GM19351 (cell line): Measurements from ENCODE around the gene MAST1.
"Not testable (repeated sequence)": the region's sequence is repeated elsewhere in the genome, so short reads cannot be mapped to it uniquely, and the experiment has no call there.

ENCODE experiments used
- ATAC-seq: cut with Tn5 transposase; IDR thresholded peaks from one replicate; pipeline ENCODE4 v1.9.1; 2021; ENCODE audit warnings: mild to moderate bottlenecking, moderate library complexity; ENCODE audit not compliant: unreplicated experiment

Gene MAST1

GRCh38 chr19:12838182-12838885, at the start of gene MAST1:
TSS of gene MAST1 (plus strand) at chr19:12838515. CDS start at chr19:12838573, 58 bp downstream.
- ATAC-seq: no peak

- no peak for ATAC-seq
Measured at GRCh38 chr19:12788682-12789097, 49.6 kb upstream of the MAST1 start.

GRCh38 chr19:12789098-12789903, 49.0 kb upstream of the MAST1 start:
- ATAC-seq: no peak

GRCh38 chr19:12789904-12790619, 48.3 kb upstream of the MAST1 start:
- ATAC-seq: peak; percentile 44

- ATAC-seq: no peak
Measured at GRCh38 chr19:12790628-12791344, 47.5 kb upstream of the MAST1 start.

GRCh38 chr19:12791345-12792050, 46.8 kb upstream of the MAST1 start, which contains the start of gene JUNB:
TSS of gene JUNB (plus strand) at chr19:12791486. CDS start at chr19:12791772, 286 bp downstream.
- no peak for ATAC-seq

- ATAC-seq: no peak
Measured at GRCh38 chr19:12792051-12792852, 46.1 kb upstream of the MAST1 start.

- ATAC-seq: no peak
Measured at GRCh38 chr19:12792853-12793289, 45.4 kb upstream of the MAST1 start.

- ATAC-seq: peak; percentile 26
Measured at GRCh38 chr19:12793290-12794195, 44.8 kb upstream of the MAST1 start.

- ATAC-seq: no peak
Measured at GRCh38 chr19:12794196-12794941, 43.9 kb upstream of the MAST1 start.

GRCh38 chr19:12794971-12795381, 43.3 kb upstream of the MAST1 start:
- ATAC-seq: no peak

- ATAC-seq: no peak
Measured at GRCh38 chr19:12796146-12797071, 41.9 kb upstream of the MAST1 start.

GRCh38 chr19:12797141-12797587, 41.2 kb upstream of the MAST1 start:
- ATAC-seq: no peak

- not testable (repeated sequence) for ATAC-seq
Measured at GRCh38 chr19:12797607-12798006, 40.7 kb upstream of the MAST1 start.

- no peak for ATAC-seq
Measured at GRCh38 chr19:12799742-12800465, 38.4 kb upstream of the MAST1 start.

GRCh38 chr19:12800466-12800770, 37.9 kb upstream of the MAST1 start:
- ATAC-seq: no peak
